ENCODE data around the gene CASK. TPM values are rescaled to one million over a fixed set of nuclear protein-coding genes. Genes with fewer than 3 reads are reported as not detected.

The CASK gene
- total RNA-seq, 1 donor = 65.6 TPM

DNA sequence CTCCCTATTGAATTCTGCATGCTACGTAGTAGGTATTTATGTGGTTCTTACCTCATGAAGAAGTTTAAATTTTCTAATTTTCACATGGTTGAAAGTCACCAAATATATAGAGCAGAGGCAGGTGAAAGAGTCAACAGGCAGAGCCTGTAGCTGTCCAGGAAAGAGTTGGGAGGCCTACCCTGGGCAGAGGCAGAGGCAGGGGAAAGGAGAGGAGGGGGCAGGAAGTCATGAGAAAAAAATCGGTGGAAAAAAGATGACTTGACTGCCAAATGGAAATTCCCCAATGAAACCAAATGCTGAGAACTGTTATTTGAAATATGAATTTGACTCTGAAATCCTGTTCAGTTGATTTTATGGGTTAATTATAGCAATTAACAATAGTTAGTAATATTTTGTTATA lies 257.7 kb downstream of the CASK start:
- no peak overlapping the region for H3K4me3 ChIP-seq (ENCODE audit: low read depth, low read length)
- DNase-seq (ENCODE audit: low read depth) = no peak
- TF ChIP-seq, protein P1, sequence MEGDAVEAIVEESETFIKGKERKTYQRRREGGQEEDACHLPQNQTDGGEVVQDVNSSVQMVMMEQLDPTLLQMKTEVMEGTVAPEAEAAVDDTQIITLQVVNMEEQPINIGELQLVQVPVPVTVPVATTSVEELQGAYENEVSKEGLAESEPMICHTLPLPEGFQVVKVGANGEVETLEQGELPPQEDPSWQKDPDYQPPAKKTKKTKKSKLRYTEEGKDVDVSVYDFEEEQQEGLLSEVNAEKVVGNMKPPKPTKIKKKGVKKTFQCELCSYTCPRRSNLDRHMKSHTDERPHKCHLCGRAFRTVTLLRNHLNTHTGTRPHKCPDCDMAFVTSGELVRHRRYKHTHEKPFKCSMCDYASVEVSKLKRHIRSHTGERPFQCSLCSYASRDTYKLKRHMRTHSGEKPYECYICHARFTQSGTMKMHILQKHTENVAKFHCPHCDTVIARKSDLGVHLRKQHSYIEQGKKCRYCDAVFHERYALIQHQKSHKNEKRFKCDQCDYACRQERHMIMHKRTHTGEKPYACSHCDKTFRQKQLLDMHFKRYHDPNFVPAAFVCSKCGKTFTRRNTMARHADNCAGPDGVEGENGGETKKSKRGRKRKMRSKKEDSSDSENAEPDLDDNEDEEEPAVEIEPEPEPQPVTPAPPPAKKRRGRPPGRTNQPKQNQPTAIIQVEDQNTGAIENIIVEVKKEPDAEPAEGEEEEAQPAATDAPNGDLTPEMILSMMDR (IDR thresholded peaks at IDR 0.05; ENCODE audit: insufficient read depth, low read depth, low read length) = no peak

DNA sequence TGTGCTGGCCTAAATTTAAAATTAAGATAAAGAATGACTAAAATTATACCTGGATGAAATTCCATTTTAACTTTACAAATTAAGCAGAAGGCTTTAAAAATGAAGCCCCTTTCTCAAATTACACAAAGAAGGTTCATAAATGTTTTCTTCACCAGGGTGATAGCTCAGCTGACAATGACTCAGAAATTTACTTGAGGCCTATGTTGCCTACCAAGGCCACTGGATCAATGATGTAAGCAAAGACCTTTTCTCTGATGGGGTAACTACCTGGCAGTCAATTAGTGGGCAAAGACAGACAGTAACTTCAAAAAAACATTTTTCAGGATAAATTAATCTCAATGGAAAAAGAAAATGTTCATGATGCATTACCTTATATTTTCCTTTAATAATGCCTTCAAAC lies 258.4 kb downstream of the CASK start:
- TF ChIP-seq, protein P1 (IDR thresholded peaks at IDR 0.05; ENCODE audit: insufficient read depth, low read depth, low read length) = no peak
- peak; percentile 7 for DNase-seq (ENCODE audit: low read depth)
- H3K4me3 ChIP-seq (ENCODE audit: low read depth, low read length) = no peak overlapping the region

DNA sequence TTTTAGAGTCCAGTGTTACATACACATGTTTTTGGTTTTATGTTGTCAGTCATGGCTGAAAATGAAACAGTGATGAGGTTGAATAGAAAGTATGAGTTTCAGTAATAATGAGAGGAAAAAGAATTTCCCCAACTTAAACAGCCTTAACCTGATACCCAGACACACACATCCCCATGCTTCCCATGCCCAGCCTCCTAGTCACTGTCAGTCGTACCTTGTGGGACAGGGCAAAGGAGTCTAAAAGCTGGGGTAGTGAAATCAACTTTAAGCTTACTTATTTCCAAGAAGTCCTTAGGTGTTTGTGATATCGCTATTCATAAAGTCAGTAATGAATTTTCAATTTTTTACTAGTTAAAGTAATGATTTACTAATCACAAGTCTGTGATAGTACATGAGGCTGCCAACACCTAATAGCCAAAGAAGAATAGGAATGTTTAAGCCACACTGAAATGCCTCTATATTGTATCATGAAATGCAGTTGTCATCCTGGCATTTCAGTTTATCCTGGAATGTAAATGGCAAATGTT lies 258.9 kb downstream of the CASK start:
- TF ChIP-seq, protein P1 (IDR thresholded peaks at IDR 0.05; ENCODE audit: insufficient read depth, low read depth, low read length) = no peak
- H3K4me3 ChIP-seq (ENCODE audit: low read depth, low read length) = no peak overlapping the region
- DNase-seq (ENCODE audit: low read depth) = no peak

DNA sequence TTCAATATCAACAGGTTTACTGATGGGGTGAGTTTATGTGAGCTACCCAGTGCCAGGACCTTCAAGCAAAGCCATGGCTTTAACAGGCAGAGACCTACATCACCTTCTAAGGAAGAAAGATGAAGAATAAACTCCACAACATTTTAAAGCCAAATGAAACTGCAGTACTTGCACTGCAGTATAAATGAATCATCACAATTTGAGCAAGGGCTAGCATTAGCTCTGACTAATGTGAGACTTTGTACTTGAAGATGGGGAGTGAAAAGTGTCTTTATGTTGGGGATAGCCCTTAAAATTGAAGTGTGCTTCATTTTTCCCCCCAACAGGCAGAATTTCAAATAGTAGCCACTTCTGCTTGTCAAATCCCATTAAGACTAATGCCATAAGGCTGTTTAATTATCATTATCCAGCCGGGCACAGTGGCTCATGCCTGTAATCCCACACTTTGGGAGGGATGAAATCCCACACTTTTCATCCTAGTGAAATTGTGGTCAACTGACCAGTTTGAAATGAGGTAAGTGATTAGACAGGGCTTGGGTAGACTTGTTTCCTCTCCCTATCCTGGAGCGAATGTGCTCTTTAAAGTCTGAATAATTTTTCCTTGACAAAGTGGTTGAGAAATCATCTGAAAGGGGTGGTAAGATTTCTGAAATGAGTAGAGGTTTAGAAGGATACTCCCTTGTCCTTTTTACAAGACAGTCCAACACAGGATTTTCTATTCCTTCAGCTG lies 261.8 kb downstream of the CASK start:
- TF ChIP-seq, protein P1 (IDR thresholded peaks at IDR 0.05; ENCODE audit: insufficient read depth, low read depth, low read length) = no peak
- DNase-seq (ENCODE audit: low read depth) = peak; percentile 20
- H3K4me3 ChIP-seq (ENCODE audit: low read depth, low read length) = no peak overlapping the region

DNA sequence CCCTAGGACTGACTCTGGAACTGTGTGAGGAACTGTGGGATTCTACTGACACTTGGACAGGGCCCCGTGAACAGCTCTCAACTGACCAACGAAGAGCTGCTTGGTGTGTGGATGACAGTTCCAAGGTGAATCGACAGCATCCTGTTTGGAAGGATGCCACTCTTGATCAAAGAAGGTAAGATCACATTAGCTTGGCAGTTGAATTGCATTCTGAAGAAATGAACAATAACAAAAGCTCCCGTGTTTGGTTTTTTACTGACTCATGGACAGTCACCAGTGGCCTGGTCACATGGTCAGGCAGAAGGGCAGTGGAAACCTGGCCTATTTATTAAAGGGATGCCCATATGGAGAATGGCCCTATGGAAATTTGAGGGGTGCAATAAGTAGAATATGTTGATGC lies 267.7 kb downstream of the CASK start:
- no peak for DNase-seq (ENCODE audit: low read depth)

DNA sequence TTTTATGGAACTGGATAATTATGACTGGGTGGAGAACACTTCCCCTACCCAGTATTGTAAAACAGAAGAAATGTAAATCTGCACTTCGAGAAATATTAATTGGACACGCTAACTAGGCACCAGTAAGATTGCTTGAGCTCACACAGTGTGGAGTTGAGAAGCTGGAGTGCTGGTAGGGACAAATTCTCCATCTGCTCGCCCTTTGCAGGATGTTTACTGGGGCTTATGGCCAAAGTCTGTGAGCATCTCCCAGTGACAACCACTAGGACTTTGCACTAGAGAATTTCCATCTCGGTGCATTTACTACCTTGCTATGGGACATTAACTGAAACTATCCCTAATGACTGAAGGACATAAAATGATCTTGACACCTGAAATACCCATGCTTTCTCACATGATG lies 268.3 kb downstream of the CASK start:
- no peak for DNase-seq (ENCODE audit: low read depth)
- TF ChIP-seq, protein P1 (IDR thresholded peaks at IDR 0.05; ENCODE audit: insufficient read depth, low read depth, low read length) = no peak

More for the DNA sequence above, 267.7 kb downstream of the CASK start:
- TF ChIP-seq, protein P1 (IDR thresholded peaks at IDR 0.05; ENCODE audit: insufficient read depth, low read depth, low read length) = no peak
- no peak overlapping the region for H3K4me3 ChIP-seq (ENCODE audit: low read depth, low read length)

More for the DNA sequence above, 268.3 kb downstream of the CASK start:
- H3K4me3 ChIP-seq (ENCODE audit: low read depth, low read length) = no peak overlapping the region

Data from fibroblast of villous mesenchyme (primary cell).